SK-N-MC (cell line): ENCODE data around the gene RPL41.
"Not testable (repeated sequence)": the region's sequence is repeated elsewhere in the genome, so short reads cannot be mapped to it uniquely, and the experiment has no call there.

Experiments
- DNase-seq: peaks from one replicate; pipeline ENCODE4 v3.0.0-alpha.2; 2011; ENCODE audit warnings: low read depth, low spot score
- H3K27ac ChIP-seq: fragments of 200-600 bp; sonication (generic); 2 replicates; pipeline ENCODE4 v1.5.1; 2016; ENCODE audit warnings: mixed run types
- H3K36me3 ChIP-seq: fragments of 200-600 bp; sonication (generic); 2 replicates; pipeline ENCODE4 v1.6.1; 2017; ENCODE audit warnings: antibody characterized with exemption, low read length, mixed read lengths; ENCODE audit not compliant: insufficient read depth
- H3K4me3 ChIP-seq: fragments of 200-600 bp; sonication (generic); 2 replicates; pipeline ENCODE4 v1.5.1; 2016
- H3K9ac ChIP-seq: fragments of 200-600 bp; sonication (generic); 2 replicates; pipeline ENCODE4 v1.8.0; 2017; ENCODE audit warnings: mixed run types, mixed read lengths; ENCODE audit not compliant: insufficient read length
- H3K9me3 ChIP-seq: fragments of 200-600 bp; sonication (generic); 2 replicates; pipeline ENCODE4 v1.6.1; 2017; ENCODE audit warnings: low read depth, mild to moderate bottlenecking, antibody characterized with exemption, low read length, moderate library complexity, mixed read lengths
- EZH2 ChIP-seq: fragments of 200-600 bp; sonication (generic); IDR thresholded peaks from one replicate; pipeline ENCODE4 v1.6.1; 2017; ENCODE audit warnings: antibody characterized with exemption
- FOXP2 ChIP-seq: optimal IDR thresholded peaks from 2 replicates; pipeline ENCODE3; 2011; ENCODE audit warnings: mild to moderate bottlenecking, moderate library complexity; ENCODE audit not compliant: insufficient read depth; ENCODE audit errors: extremely low read length, control extremely low read depth
- POLR2AphosphoS5 ChIP-seq: IDR thresholded peaks from 2 replicates; pipeline ENCODE4 v1.6.1; 2012; ENCODE audit warnings: mild to moderate bottlenecking, low read depth, low read length, borderline replicate concordance

Gene RPL41

GRCh38 chr12:56153678-56154065 lies 37.2 kb downstream of the RPL41 start:
- H3K36me3 ChIP-seq, result peaks cover 8% of the 10 kb centered on the region
- no peak for TF ChIP-seq POLR2AphosphoS5
- TF ChIP-seq EZH2, result no peak
- TF ChIP-seq FOXP2, result no peak
- H3K9me3 ChIP-seq, result no peaks in the 10 kb centered on the region
- H3K27ac ChIP-seq, result no peak overlapping the region
- H3K9ac ChIP-seq, result peak overlapping the region; percentile 84
- no peak for DNase-seq
- H3K4me3 ChIP-seq, result peak overlapping the region; percentile 81

- DNase-seq, result no peak
- 0 out of 2 replicates have a peak overlapping the region, but pooled peaks have one; percentile 27 for H3K27ac ChIP-seq
These were observed 37.9 kb downstream of the RPL41 start for GRCh38 chr12:56154246-56154771.

GRCh38 chr12:56154818-56155217 lies 38.4 kb downstream of the RPL41 start:
- H3K9me3 ChIP-seq, result no peaks in the 10 kb centered on the region
- DNase-seq, result no peak
- no peak for TF ChIP-seq EZH2
- no peak for TF ChIP-seq FOXP2
- TF ChIP-seq POLR2AphosphoS5, result no peak
- 0 out of 2 replicates have a peak overlapping the region, but pooled peaks have one; percentile 27 for H3K27ac ChIP-seq
- no peak overlapping the region for H3K4me3 ChIP-seq
- H3K36me3 ChIP-seq, result peaks cover 14% of the 10 kb centered on the region
- H3K9ac ChIP-seq, result no peak overlapping the region

More at GRCh38 chr12:56154246-56154771, 37.9 kb downstream of the RPL41 start:
- Histone ChIP-seq H3K4me3 (no peak overlapping the region), H3K9ac (no peak overlapping the region), H3K9me3 (no peaks in the 10 kb centered on the region), H3K36me3 (peaks cover 9% of the 10 kb centered on the region)
- TF ChIP-seq POLR2AphosphoS5, result no peak

DNA sequence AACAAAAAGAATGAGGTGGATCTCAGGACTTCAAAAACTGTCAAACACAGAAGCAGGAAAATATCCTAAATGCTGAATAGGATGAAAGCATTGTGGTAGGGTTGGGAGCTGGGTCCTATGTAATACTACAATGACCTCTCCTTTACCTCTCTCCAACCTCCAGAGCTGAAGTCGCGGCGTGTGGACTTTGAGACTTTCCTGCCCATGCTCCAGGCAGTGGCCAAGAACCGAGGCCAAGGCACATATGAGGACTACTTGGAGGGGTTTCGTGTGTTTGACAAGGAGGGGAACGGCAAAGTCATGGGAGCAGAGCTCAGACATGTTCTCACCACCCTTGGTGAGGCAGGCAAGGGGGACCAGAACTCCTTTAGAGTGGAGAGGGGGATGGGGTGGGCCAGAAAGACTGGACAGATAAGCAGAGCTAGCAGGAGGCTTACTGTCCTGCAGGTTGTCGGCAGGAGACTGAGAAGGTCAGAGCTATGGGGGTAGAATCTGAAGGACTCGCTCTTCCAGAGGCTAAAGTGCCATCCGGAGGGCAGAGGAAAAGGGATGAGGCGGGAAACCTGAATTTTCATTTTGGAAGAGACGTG lies 38.9 kb downstream of the RPL41 start:
- Histone ChIP-seq H3K9ac (no peak overlapping the region), H3K36me3 (peaks cover 20% of the 10 kb centered on the region), H3K4me3 (no peak overlapping the region), H3K9me3 (no peaks in the 10 kb centered on the region), H3K27ac (0 out of 2 replicates have a peak overlapping the region, but pooled peaks have one; percentile 27)
- no peak for TF ChIP-seq EZH2
- no peak for TF ChIP-seq FOXP2
- TF ChIP-seq POLR2AphosphoS5, result no peak
- no peak for DNase-seq

- H3K9ac ChIP-seq, result not testable (repeated sequence)
- peak overlapping the region; percentile 89 for H3K27ac ChIP-seq
These were observed 40.2 kb downstream of the RPL41 start for GRCh38 chr12:56156464-56157200.

GRCh38 chr12:56157201-56158028 lies 41.0 kb downstream of the RPL41 start:
- H3K9me3 ChIP-seq, result no peaks in the 10 kb centered on the region
- peak; percentile 34 for DNase-seq
- H3K27ac ChIP-seq, result peak overlapping the region; percentile 89
- peak; percentile 61 for TF ChIP-seq POLR2AphosphoS5
- TF ChIP-seq FOXP2, result no peak
- peaks cover 38% of the 10 kb centered on the region for H3K36me3 ChIP-seq
- H3K9ac ChIP-seq, result peak overlapping the region; percentile 91
- peak overlapping the region; percentile 89 for H3K4me3 ChIP-seq

More at GRCh38 chr12:56156464-56157200, 40.2 kb downstream of the RPL41 start:
- not testable (repeated sequence) for H3K9me3 ChIP-seq, DNase-seq
- peak overlapping the region; percentile 89; the same call in 1 of the 2 replicates for H3K4me3 ChIP-seq
- H3K36me3 ChIP-seq, result peaks cover 33% of the 10 kb centered on the region

DNA sequence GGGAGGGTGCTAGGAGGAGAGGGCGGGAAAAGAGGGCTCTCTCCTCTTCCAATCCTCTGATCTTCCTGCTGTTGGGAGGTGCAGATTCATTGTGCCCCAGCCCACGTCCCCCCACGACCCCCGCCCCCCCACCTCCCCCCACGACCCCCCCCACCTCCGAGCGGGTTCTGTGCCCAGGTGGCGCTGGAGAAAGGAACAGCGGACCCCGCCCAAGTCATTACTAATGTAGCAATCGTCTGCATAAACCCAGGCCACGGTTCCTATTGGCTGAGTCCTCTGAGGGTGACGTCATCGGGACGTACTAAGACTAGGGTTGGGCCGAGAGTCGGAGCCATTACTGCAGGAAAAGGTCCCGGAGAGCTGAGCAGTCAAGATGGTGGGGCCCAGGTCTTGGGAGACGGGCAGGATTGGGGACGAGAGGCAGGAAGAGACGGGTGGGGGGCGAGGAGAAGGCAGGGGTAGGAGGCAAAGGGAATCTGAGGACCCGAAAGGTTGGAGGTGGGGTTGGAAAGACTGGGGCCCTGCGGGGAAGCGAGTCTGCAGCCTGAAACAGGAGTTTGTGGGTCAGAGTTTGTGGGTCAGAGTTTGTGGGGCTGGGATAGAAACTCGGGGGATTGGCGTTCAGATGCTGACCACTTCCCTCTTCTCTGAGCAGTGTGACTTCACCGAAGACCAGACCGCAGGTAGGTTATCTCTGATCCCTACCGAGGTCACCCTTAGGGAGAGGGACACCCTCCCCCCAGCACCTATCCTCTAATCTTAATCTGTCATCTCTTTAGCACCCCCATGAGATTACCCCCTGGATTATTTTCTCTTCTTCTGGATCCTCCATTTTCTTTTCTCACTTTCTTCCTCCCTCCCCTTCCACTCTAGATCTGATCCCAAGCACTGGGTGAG lies 41.8 kb downstream of the RPL41 start, which contains the start of gene MYL6:
TSS of gene MYL6 (plus strand) at position 331 of the 897 bp plus-strand sequence. CDS start at position 374, 43 bp downstream.
- Histone ChIP-seq H3K9ac (peak within 1 kb of the TSS; percentile 91), H3K36me3 (peaks cover 47% of the 10 kb centered on the region), H3K9me3 (no peaks in the 10 kb centered on the region), H3K27ac (peak within 1 kb of the TSS; percentile 89), H3K4me3 (peak within 1 kb of the TSS; percentile 89)
- DNase-seq, result peak; percentile 93
- peak; percentile 100 for TF ChIP-seq POLR2AphosphoS5
- no peak for TF ChIP-seq EZH2
